Esophagus (tissue), 2 donors: ENCODE results near the gene FBXL17. TPM values are rescaled to one million over a fixed set of nuclear protein-coding genes. Genes with fewer than 3 reads are reported as not detected.

Experiments used
- H3K27ac ChIP-seq, 2 donors: one replicate each; pipeline ENCODE4 v1.5.1; 2013; ENCODE audit warnings: low read depth in 2 of 2, mild to moderate bottlenecking in 2 of 2, inconsistent platforms in 1 of 2, low read length in 1 of 2, moderate library complexity in 1 of 2
- H3K27me3 ChIP-seq, 2 donors: one replicate each; pipeline ENCODE4 v1.6.1; 2013; ENCODE audit warnings: low read length in 2 of 2, control low read depth in 1 of 2, mild to moderate bottlenecking in 1 of 2; ENCODE audit not compliant: insufficient read depth in 2 of 2, control insufficient read depth in 1 of 2
- H3K36me3 ChIP-seq, 2 donors: one replicate each; pipeline ENCODE4 v1.6.1; 2013; ENCODE audit warnings: low read length in 1 of 2; ENCODE audit not compliant: control insufficient read depth in 2 of 2, insufficient read depth in 2 of 2
- H3K4me1 ChIP-seq, 2 donors: one replicate each; pipeline ENCODE4 v1.6.1; 2013; ENCODE audit warnings: low read length in 1 of 2; ENCODE audit not compliant: control insufficient read depth in 2 of 2, insufficient read depth in 2 of 2
- H3K4me3 ChIP-seq, 2 donors: one replicate each; pipeline ENCODE4 v1.5.1; 2013; ENCODE audit warnings: low read length in 2 of 2, mild to moderate bottlenecking in 2 of 2, low read depth in 1 of 2, moderate library complexity in 1 of 2
- H3K9me3 ChIP-seq, 2 donors: one replicate each; pipeline ENCODE4 v1.6.1; 2013; ENCODE audit warnings: mild to moderate bottlenecking in 2 of 2, low read depth in 1 of 2, low read length in 1 of 2, moderate library complexity in 1 of 2; ENCODE audit not compliant: control insufficient read depth in 2 of 2, insufficient read depth in 1 of 2
- WGBS, 2 donors: extraction: QIAGEN DNeasy Blood & Tissue Kit; methylation state at CpG; one replicate each; pipeline ENCODE4 v1.1.7; 2013; 5-methylcytosine and 5-hydroxymethylcytosine counted together
- polyA plus RNA-seq, 2 donors: library from polyadenylated mRNA; stranded (reverse); fragments of 200-250 nt; gene quantifications; one replicate each; pipeline ENCODE4 v1.2.3, GENCODE V29; 2013
- donor health status: healthy with polysubstance abuse.
- donor health status: Bipolar disorder and iron deficiency.

FBXL17 gene
- polyA plus RNA-seq, 2 donors = 3.0 to 5.5 TPM

- Histone ChIP-seq H3K9me3 (no peaks in the 10 kb centered on the region), H3K27me3 (no peaks in the 10 kb centered on the region), H3K36me3 (no peaks in the 10 kb centered on the region), H3K4me3 (no peak overlapping the region), H3K4me1 (no peaks in the 10 kb centered on the region), H3K27ac (no peak overlapping the region)
- 25 to 39% methylated on average over 1 of the region's 1 CpG for WGBS, 2 donors
Measured at GRCh38 chr5:108101130-108101529, 280.8 kb downstream of the FBXL17 start.

DNA sequence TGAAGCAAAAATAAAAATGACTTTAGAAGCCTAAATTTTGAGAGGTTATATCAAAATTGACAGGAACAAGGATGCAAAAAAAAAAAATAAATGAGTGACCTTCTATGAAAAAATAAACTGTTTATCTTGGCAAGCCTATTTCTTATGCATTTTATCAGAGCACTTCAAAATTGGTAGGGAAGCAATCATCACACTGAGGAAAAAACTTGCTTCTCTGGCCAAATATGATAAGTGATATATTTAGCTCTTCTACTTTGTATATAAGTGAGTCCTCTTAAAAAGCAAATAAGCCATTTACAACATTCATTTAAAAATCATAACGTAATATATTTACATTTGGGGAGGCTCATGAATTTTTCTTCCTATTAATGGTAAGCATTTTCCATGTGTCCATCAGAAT lies 287.1 kb downstream of the FBXL17 start:
- no peak overlapping the region for H3K4me3 ChIP-seq
- H3K27me3 ChIP-seq = no peaks in the 10 kb centered on the region
- no peaks in the 10 kb centered on the region for H3K4me1 ChIP-seq
- no peaks in the 10 kb centered on the region for H3K9me3 ChIP-seq
- no peak overlapping the region for H3K27ac ChIP-seq
- WGBS, 2 donors = 61 to 84% methylated on average over 1 of the region's 1 CpG
- H3K36me3 ChIP-seq = no peaks in the 10 kb centered on the region

DNA sequence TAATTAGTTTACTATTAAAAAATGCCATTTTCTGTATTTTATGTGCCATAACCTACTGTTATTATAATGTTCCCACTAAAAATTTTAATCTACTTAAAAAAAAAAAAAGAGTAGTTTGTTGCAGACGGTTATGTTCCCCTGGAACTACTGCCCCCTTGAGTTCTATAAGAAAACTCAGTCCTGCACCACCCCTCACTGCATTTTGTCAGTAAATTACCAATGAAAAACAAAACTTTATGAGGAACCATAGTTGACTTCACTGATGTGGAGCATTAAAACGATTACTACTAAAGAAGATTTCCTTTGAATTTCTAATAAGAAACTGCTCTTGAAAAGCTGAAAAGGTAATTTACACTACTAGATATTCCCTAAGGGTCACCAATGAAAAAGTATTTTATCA lies 288.7 kb downstream of the FBXL17 start:
- no peak overlapping the region for H3K27ac ChIP-seq
- no peaks in the 10 kb centered on the region for H3K9me3 ChIP-seq
- H3K4me3 ChIP-seq = no peak overlapping the region
- H3K4me1 ChIP-seq = no peaks in the 10 kb centered on the region
- no peaks in the 10 kb centered on the region for H3K36me3 ChIP-seq
- 48% methylated on average over 2 of the region's 2 CpGs for WGBS, 2 donors
- no peaks in the 10 kb centered on the region for H3K27me3 ChIP-seq

DNA sequence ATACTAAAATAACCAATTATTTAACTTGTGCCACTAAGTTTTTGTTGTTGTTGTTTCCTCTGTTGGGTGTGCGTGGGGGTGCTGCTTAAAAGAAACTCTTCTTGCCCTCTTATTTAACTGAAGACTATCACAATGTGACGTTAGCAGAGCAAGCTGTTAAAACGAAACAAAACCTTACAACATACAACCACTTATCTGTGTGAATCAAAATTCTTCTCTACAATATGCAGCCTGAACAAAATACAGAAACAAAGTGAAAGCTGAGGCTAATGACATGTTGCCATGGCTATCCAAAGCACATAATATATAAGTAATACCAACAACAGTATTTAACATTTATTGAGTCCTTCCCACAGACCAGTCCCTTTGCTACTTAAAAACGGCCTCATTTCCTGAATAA lies 291.0 kb downstream of the FBXL17 start:
- WGBS, 2 donors = 88 to 89% methylated on average over 4 of the region's 4 CpGs
- Histone ChIP-seq H3K4me1 (no peaks in the 10 kb centered on the region), H3K27ac (no peak overlapping the region), H3K36me3 (no peaks in the 10 kb centered on the region), H3K27me3 (no peaks in the 10 kb centered on the region), H3K4me3 (no peak overlapping the region), H3K9me3 (no peaks in the 10 kb centered on the region)

DNA sequence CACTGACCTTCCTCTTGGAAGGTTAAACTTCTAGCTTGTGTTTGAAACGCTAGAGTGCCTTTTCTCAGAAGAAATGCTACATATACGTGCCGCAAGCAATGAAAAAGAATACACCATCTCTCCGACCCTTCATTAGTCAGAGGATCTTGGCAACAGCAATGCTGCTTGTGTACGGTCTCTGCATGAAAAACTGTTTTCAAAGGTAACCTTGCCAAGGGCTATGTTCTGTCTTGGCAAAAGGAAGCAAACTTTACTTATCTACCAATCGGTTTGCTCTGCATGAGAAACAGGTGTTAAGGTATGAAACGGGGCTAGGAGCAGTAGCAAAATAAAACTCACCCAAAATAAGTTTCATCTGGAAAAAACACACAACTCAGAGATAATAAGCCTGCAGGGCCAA lies 297.8 kb downstream of the FBXL17 start:
- Histone ChIP-seq H3K36me3 (no peaks in the 10 kb centered on the region), H3K27ac (no peak overlapping the region), H3K4me1 (peaks cover 0 to 3% of the 10 kb centered on the region in 2 donors), H3K9me3 (no peaks in the 10 kb centered on the region), H3K4me3 (no peak overlapping the region), H3K27me3 (no peaks in the 10 kb centered on the region)
- 29 to 31% methylated on average over 7 of the region's 7 CpGs for WGBS, 2 donors

DNA sequence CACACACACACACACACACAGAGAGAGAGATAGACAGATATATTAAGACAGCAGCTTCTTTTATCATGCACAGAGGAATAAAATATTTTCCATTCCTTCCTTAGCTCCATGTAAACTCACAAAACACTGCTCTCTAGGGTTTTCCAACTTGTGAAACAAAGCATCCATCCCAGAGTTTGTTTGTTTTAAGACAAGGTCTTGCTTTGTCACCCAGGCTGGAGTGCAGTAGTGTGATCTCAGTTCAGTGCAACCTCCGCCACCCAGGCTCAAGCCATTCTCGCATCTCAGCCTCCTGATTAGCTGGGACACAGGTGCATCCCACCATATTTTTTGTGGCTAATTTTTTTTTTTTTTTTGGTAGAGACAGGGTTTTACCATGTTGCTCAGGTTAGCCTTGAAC lies 298.7 kb downstream of the FBXL17 start:
- Histone ChIP-seq H3K36me3 (no peaks in the 10 kb centered on the region), H3K27ac (no peak overlapping the region), H3K9me3 (no peaks in the 10 kb centered on the region), H3K4me3 (no peak overlapping the region), H3K27me3 (no peaks in the 10 kb centered on the region), H3K4me1 (peaks cover 0 to 3% of the 10 kb centered on the region in 2 donors)
- WGBS, 2 donors = 97% methylated on average over 2 of the region's 2 CpGs

DNA sequence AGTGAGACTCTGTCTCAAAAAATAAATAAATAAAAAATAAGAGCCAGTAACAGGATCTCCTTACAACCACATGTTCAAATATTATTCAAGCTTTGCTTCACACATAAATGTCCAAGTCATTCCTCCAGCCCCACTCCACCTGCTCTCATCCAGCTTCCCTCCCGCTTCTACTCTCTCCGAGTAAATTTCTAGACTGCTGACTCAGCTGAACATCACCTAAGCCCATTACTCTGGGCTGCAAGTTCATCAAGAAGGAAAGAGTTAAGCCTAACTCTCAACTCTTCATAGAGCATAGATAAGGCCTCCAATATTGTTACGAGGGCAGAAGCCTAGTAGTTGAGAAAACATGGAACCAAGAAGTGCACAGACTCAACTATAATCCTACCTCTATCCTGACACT lies 300.2 kb downstream of the FBXL17 start:
- 95% methylated on average over 3 of the region's 3 CpGs for WGBS, 2 donors
- Histone ChIP-seq H3K27me3 (no peaks in the 10 kb centered on the region), H3K9me3 (no peaks in the 10 kb centered on the region), H3K36me3 (no peaks in the 10 kb centered on the region), H3K27ac (no peak overlapping the region), H3K4me3 (no peak overlapping the region), H3K4me1 (peaks cover 0 to 3% of the 10 kb centered on the region in 2 donors)

GRCh38 chr5:108079753-108080152 lies 302.1 kb downstream of the FBXL17 start:
- H3K4me3 ChIP-seq = no peak overlapping the region
- no peaks in the 10 kb centered on the region for H3K9me3 ChIP-seq
- H3K36me3 ChIP-seq = no peaks in the 10 kb centered on the region
- no peak overlapping the region for H3K27ac ChIP-seq
- no peaks in the 10 kb centered on the region for H3K4me1 ChIP-seq
- H3K27me3 ChIP-seq = no peaks in the 10 kb centered on the region

GRCh38 chr5:108078882-108079281 lies 303.0 kb downstream of the FBXL17 start:
- Histone ChIP-seq H3K4me1 (no peaks in the 10 kb centered on the region), H3K9me3 (no peaks in the 10 kb centered on the region), H3K27ac (no peak overlapping the region), H3K27me3 (no peaks in the 10 kb centered on the region), H3K36me3 (no peaks in the 10 kb centered on the region), H3K4me3 (no peak overlapping the region)
- 91 to 93% methylated on average over 1 of the region's 1 CpG for WGBS, 2 donors

GRCh38 chr5:108078345-108078744 lies 303.6 kb downstream of the FBXL17 start:
- 95 to 99% methylated on average over 3 of the region's 3 CpGs for WGBS, 2 donors

More at GRCh38 chr5:108078345-108078744, 303.6 kb downstream of the FBXL17 start:
- Histone ChIP-seq H3K36me3 (no peaks in the 10 kb centered on the region), H3K4me1 (no peaks in the 10 kb centered on the region), H3K4me3 (no peak overlapping the region), H3K27me3 (no peaks in the 10 kb centered on the region), H3K27ac (no peak overlapping the region), H3K9me3 (no peaks in the 10 kb centered on the region)
